ENCODE results near the gene CHD9NB.
"Not testable (repeated sequence)": the region's sequence is repeated elsewhere in the genome, so short reads cannot be mapped to it uniquely, and the experiment has no call there.

Gene CHD9NB

GRCh38 chr16:53057658-53058057 lies 5.0 kb upstream of the CHD9NB start:
- no peak for TF ChIP-seq CTCF (IDR thresholded peaks at IDR 0.05; ENCODE audit: low read length, missing control alignments)
- no peak for DNase-seq (ENCODE audit: low read depth)
- H3K4me3 ChIP-seq (replicated peaks; ENCODE audit: low read depth, low read length) = no peak overlapping the region

- DNase-seq (ENCODE audit: low read depth) = peak; percentile 70
- peak overlapping the region; percentile 72 for H3K4me3 ChIP-seq (replicated peaks; ENCODE audit: low read depth, low read length)
- TF ChIP-seq CTCF (IDR thresholded peaks at IDR 0.05; ENCODE audit: low read length, missing control alignments) = no peak
Measured at GRCh38 chr16:53056392-53056881, 3.7 kb upstream of the CHD9NB start.

GRCh38 chr16:53055541-53056391 lies 3.1 kb upstream of the CHD9NB start:
- DNase-seq (ENCODE audit: low read depth) = peak; percentile 94
- H3K4me3 ChIP-seq (replicated peaks; ENCODE audit: low read depth, low read length) = peak overlapping the region; percentile 72
- no peak for TF ChIP-seq CTCF (IDR thresholded peaks at IDR 0.05; ENCODE audit: low read length, missing control alignments)

DNA sequence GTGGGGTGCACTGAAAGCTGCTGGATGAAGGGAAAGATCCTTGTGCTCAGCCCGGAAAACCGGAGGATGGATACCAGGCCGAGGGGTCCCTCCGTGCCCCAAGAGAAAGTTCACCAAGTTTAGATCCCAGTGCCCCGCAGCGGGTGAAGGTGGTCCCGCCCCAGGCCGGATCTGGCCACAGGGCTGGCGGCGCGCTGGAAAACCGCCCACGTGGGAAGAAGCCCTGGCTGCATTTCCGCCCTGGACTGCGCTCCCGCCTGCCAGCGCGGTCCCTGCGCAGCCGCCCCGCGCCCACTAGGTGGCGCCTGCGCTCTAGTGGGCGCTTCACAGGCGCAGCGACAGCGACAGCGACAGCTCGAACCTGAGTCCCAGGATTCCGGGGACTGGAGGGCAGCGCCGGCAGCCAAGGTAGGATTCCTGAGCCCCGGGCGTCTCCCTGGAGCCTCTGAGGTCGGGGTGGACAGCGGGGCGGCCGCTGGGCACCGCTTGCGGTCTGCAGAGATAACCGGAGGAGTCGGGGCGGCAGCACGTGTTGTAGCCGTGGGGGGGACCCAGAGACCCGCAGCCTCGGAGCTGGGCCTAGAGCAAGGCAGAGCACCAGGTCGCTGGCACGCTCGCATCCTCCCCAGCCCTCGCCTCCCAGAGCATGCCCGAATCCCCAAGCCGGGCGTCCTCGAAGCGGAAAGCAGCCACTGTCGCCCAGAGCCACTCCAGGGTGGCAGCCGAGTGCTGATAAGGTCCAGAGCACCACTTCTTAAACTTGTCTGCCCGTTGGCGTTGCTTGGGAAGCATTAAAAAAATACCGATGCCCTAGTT lies 2.2 kb upstream of the CHD9NB start, which contains the start of gene CHD9:
TSS of gene CHD9 (plus strand) at position 322 of the 816 bp plus-strand sequence. CDS start 101,099 bp downstream, outside the sequence.
- H3K4me3 ChIP-seq (replicated peaks; ENCODE audit: low read depth, low read length) = peak within 1 kb of the TSS; percentile 72
- peak; percentile 87 for DNase-seq (ENCODE audit: low read depth)
- TF ChIP-seq CTCF (IDR thresholded peaks at IDR 0.05; ENCODE audit: low read length, missing control alignments) = peak; percentile 76

DNA sequence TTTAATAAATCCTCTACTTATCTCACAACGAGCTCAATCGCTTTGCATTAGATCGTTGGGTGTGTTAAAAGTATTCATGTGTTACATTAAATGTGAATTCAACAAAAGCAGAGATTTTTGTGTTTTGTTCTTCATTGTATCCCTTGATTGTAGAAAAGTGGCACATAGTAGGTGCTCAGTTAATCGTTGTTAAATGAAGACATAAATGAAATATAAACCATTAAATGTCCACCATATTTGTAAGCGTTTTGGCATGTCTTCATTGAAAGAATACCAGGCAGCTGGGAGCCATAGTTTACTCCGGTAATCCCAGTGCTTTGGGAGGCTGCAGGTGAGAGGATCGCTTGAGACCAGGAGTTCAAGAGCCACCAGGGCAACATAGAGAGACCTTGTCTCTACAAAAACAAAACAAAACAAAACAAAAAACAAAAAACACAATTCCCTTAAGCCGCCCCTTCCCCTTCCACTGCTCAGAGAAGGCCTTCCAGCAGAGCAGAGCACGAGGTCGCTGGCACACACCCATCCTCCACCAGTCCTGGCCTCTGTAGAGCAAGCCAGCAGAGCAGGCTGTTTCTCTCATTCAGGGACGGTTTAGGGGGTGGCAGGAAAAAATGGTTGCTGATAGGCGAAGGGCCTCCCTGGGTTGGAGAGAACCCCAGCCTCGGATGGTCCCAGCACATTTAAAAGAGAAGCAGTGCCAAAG lies 1.4 kb upstream of the CHD9NB start:
- peak; percentile 46 for DNase-seq (ENCODE audit: low read depth)
- H3K4me3 ChIP-seq (replicated peaks; ENCODE audit: low read depth, low read length) = peak overlapping the region; percentile 72
- TF ChIP-seq CTCF (IDR thresholded peaks at IDR 0.05; ENCODE audit: low read length, missing control alignments) = no peak

GRCh38 chr16:53051255-53051654 lies 1.4 kb downstream of the CHD9NB start:
- DNase-seq (ENCODE audit: low read depth); H3K4me3 ChIP-seq (replicated peaks; ENCODE audit: low read depth, low read length): not testable (repeated sequence)

Measured in fibroblast of pulmonary artery (primary cell).